Mesenchymal stem cell (in vitro differentiated cells and primary cell): ENCODE results near the gene KDM4B.

ENCODE experiments used
- DNase-seq: peaks from one replicate; pipeline ENCODE4 v3.0.0-alpha.2; 2013
- H2AFZ ChIP-seq: one replicate; pipeline ENCODE4 v1.6.1; 2013; ENCODE audit warnings: low read depth, mild to moderate bottlenecking, control low read depth, inconsistent platforms, low read length, moderate library complexity
- H2AK5ac ChIP-seq: 2 replicates; pipeline ENCODE4 v1.6.1; 2013; ENCODE audit warnings: low read length, moderate library complexity, mild to moderate bottlenecking, inconsistent platforms; ENCODE audit not compliant: severe bottlenecking
- H2BK120ac ChIP-seq: one replicate; pipeline ENCODE4 v1.6.1; 2013; ENCODE audit warnings: low read depth, mild to moderate bottlenecking, inconsistent platforms, low read length, moderate library complexity
- H2BK12ac ChIP-seq, 2 experiments: one replicate each; pipeline ENCODE4 v1.6.1; 2013; ENCODE audit warnings: inconsistent platforms in 2 of 2, low read length in 2 of 2, mild to moderate bottlenecking in 2 of 2, moderate library complexity in 2 of 2, control low read depth in 1 of 2
- H2BK15ac ChIP-seq: one replicate; pipeline ENCODE4 v1.6.1; 2013; ENCODE audit warnings: mild to moderate bottlenecking, low read depth, inconsistent platforms; ENCODE audit not compliant: poor library complexity, severe bottlenecking
- H2BK5ac ChIP-seq: 2 replicates; pipeline ENCODE4 v1.6.1; 2013; ENCODE audit warnings: low read depth, mild to moderate bottlenecking, low read length, control low read depth, inconsistent platforms; ENCODE audit not compliant: poor library complexity, severe bottlenecking
- H3K14ac ChIP-seq, 2 experiments: one replicate each; pipeline ENCODE4 v1.6.1; 2013; ENCODE audit warnings: inconsistent platforms in 2 of 2, low read length in 2 of 2, control low read depth in 1 of 2, mild to moderate bottlenecking in 1 of 2, moderate library complexity in 1 of 2
- H3K18ac ChIP-seq, 2 experiments: one replicate each; pipeline ENCODE4 v1.6.1; 2013; ENCODE audit warnings: inconsistent platforms in 2 of 2, low read length in 2 of 2, control low read depth in 1 of 2, low read depth in 1 of 2, mild to moderate bottlenecking in 1 of 2
- H3K23ac ChIP-seq, 2 experiments: one replicate each; pipeline ENCODE4 v1.6.1; 2013; ENCODE audit warnings: inconsistent platforms in 2 of 2, low read length in 2 of 2, mild to moderate bottlenecking in 2 of 2, moderate library complexity in 2 of 2, control low read depth in 1 of 2
- H3K27ac ChIP-seq: 2 replicates; pipeline ENCODE4 v1.5.1; 2013; ENCODE audit warnings: mild to moderate bottlenecking, moderate library complexity, low read length, control low read depth, inconsistent platforms; ENCODE audit not compliant: poor library complexity, severe bottlenecking
- H3K27me3 ChIP-seq, 2 experiments: 2 replicates each; pipeline versions ENCODE4 v1.6.1 to v1.7.0; 2013; ENCODE audit warnings: low read length in 2 of 2, mild to moderate bottlenecking in 2 of 2, moderate library complexity in 2 of 2, control low read depth in 1 of 2, inconsistent platforms in 1 of 2; ENCODE audit not compliant: control insufficient read depth in 1 of 2, insufficient read depth in 1 of 2
- H3K36me3 ChIP-seq, 2 experiments: 2 replicates each; pipeline versions ENCODE4 v1.6.1 to v1.7.0; 2013; ENCODE audit warnings: low read length in 2 of 2, control low read depth in 1 of 2, inconsistent platforms in 1 of 2, low read depth in 1 of 2, mild to moderate bottlenecking in 1 of 2; ENCODE audit not compliant: insufficient read depth in 2 of 2, control insufficient read depth in 1 of 2
- H3K4ac ChIP-seq, 2 experiments: one replicate each; pipeline ENCODE4 v1.6.1; 2013; ENCODE audit warnings: inconsistent platforms in 2 of 2, low read length in 2 of 2, mild to moderate bottlenecking in 2 of 2, moderate library complexity in 2 of 2, control low read depth in 1 of 2, low read depth in 1 of 2
- H3K4me1 ChIP-seq: 2 replicates; pipeline ENCODE4 v1.6.1; 2013; ENCODE audit warnings: low read depth, low read length, control low read depth; ENCODE audit not compliant: control insufficient read depth, insufficient read depth
- H3K4me2 ChIP-seq: 2 replicates; pipeline ENCODE4 v1.6.1; 2013; ENCODE audit warnings: low read length, mild to moderate bottlenecking, inconsistent platforms; ENCODE audit not compliant: poor library complexity, severe bottlenecking
- H3K4me3 ChIP-seq, 2 experiments: 2 replicates each; pipeline versions ENCODE4 v1.5.1 to v1.7.0; 2013; ENCODE audit warnings: low read length in 2 of 2, mild to moderate bottlenecking in 2 of 2, control low read depth in 1 of 2, low read depth in 1 of 2; ENCODE audit not compliant: insufficient read depth in 1 of 2
- H3K79me1 ChIP-seq: replicated peaks from 2 replicates; pipeline ENCODE4 v1.6.1; 2013; ENCODE audit warnings: mild to moderate bottlenecking, control low read depth, low read length, inconsistent platforms; ENCODE audit not compliant: poor library complexity, severe bottlenecking
- H3K9ac ChIP-seq: 2 replicates; pipeline ENCODE4 v1.7.0; 2013; ENCODE audit warnings: mild to moderate bottlenecking, low read length, moderate library complexity
- H3K9me3 ChIP-seq: 2 replicates; pipeline ENCODE4 v1.7.0; 2013; ENCODE audit warnings: mild to moderate bottlenecking, low read length; ENCODE audit not compliant: control insufficient read depth
- H4K8ac ChIP-seq: one replicate; pipeline ENCODE4 v1.6.1; 2013; ENCODE audit warnings: inconsistent platforms, mild to moderate bottlenecking, low read length, moderate library complexity
- H4K91ac ChIP-seq: one replicate; pipeline ENCODE4 v1.6.1; 2013; ENCODE audit warnings: mild to moderate bottlenecking, low read length, inconsistent platforms
- WGBS: methylation state at CpG from one replicate; pipeline ENCODE4 v1.1.7; 2013; ENCODE audit warnings: mixed read lengths; 5-methylcytosine and 5-hydroxymethylcytosine counted together

Gene KDM4B

DNA sequence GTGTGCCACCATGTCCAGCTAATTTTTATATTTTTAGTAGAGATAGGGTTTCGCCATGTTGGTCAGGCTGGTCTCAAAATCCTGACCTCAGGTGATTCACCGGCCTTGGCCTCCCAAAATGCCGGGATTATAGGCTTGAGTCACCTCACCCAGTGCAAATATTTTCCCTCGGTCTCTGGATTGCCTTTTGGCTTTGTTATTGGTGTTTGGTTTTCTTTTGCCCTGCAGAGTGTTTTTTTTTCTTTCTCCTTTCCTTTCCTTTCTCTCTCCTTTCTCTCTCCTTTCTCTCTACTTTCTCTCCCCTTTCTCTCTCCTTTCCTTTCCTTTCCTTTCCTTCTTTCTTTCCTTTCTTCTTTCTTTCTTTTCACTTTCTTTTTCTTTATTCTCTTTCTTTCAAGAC lies 33.2 kb downstream of the KDM4B start:
- H3K4me2 ChIP-seq = no peak overlapping the region
- H3K4ac ChIP-seq = no peak overlapping the region
- H3K9me3 ChIP-seq = no peaks in the 10 kb centered on the region
- 74% methylated on average over 2 of the region's 4 CpGs for WGBS
- H3K4me3 ChIP-seq = peak overlapping the region in 1 of 2 experiments; percentile 40
- no peak overlapping the region for H2BK15ac ChIP-seq
- DNase-seq = peak; percentile 33
- H4K8ac ChIP-seq = no peak overlapping the region
- peaks cover 33% of the 10 kb centered on the region for H3K4me1 ChIP-seq
- H2AK5ac ChIP-seq = no peak overlapping the region
- H2BK5ac ChIP-seq = no peak overlapping the region
- H2AFZ ChIP-seq = no peak overlapping the region
- H3K36me3 ChIP-seq = peaks cover 18 to 55% of the 10 kb centered on the region in 2 experiments
- no peak overlapping the region for H2BK120ac ChIP-seq
- no peak overlapping the region for H3K23ac ChIP-seq
- H3K18ac ChIP-seq = no peak overlapping the region
- no peak overlapping the region for H4K91ac ChIP-seq
- no peak overlapping the region for H3K14ac ChIP-seq
- no peaks in the 10 kb centered on the region for H3K27me3 ChIP-seq
- peaks cover 40% of the 10 kb centered on the region for H3K79me1 ChIP-seq
- H3K27ac ChIP-seq = no peak overlapping the region
- no peak overlapping the region for H2BK12ac ChIP-seq
- H3K9ac ChIP-seq = peak overlapping the region; percentile 67

GRCh38 chr19:5003781-5004180 lies 34.9 kb downstream of the KDM4B start:
- DNase-seq = no peak
- WGBS = 94% methylated on average over 18 of the region's 18 CpGs

DNA sequence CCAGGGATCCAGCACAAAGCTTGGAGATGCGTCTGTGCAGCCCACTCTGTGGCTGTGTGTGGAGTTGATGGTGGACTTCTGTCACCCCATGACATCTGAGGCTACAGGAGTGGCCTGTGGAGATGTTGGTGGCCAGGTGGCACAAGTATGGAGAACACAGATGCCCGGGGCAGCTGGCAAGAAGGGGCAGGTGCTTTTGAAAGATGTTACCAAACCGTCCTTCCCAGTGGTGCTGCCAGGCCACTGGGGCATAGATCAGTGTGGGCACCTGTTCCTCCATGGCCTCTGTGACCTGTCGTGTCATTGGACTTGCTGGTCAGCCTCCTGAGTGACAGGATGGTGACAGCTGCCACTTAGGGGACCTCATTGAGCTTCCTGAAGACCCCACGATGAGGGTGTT lies 36.2 kb downstream of the KDM4B start:
- no peak overlapping the region for H2BK120ac ChIP-seq
- H3K14ac ChIP-seq = no peak overlapping the region
- no peak overlapping the region for H2AFZ ChIP-seq
- no peak for DNase-seq
- H3K27me3 ChIP-seq = no peaks in the 10 kb centered on the region
- no peak overlapping the region for H4K91ac ChIP-seq
- H3K9ac ChIP-seq = no peak overlapping the region
- H2BK12ac ChIP-seq = no peak overlapping the region
- H3K27ac ChIP-seq = no peak overlapping the region
- H3K4me1 ChIP-seq = peaks cover 29% of the 10 kb centered on the region
- no peak overlapping the region for H2AK5ac ChIP-seq
- no peak overlapping the region for H3K4ac ChIP-seq
- H2BK15ac ChIP-seq = no peak overlapping the region
- H3K9me3 ChIP-seq = no peaks in the 10 kb centered on the region
- no peak overlapping the region for H4K8ac ChIP-seq
- H3K36me3 ChIP-seq = peaks cover 0 to 39% of the 10 kb centered on the region in 2 experiments
- H2BK5ac ChIP-seq = no peak overlapping the region
- no peak overlapping the region for H3K23ac ChIP-seq
- peaks cover 33% of the 10 kb centered on the region for H3K79me1 ChIP-seq
- WGBS = 97% methylated on average over 5 of the region's 5 CpGs
- no peak overlapping the region for H3K4me3 ChIP-seq
- no peak overlapping the region for H3K4me2 ChIP-seq
- no peak overlapping the region for H3K18ac ChIP-seq

More at GRCh38 chr19:5003781-5004180, 34.9 kb downstream of the KDM4B start:
- no peak overlapping the region for H3K9ac ChIP-seq
- no peak overlapping the region for H3K18ac ChIP-seq
- no peaks in the 10 kb centered on the region for H3K9me3 ChIP-seq
- peaks cover 31% of the 10 kb centered on the region for H3K79me1 ChIP-seq
- H3K27me3 ChIP-seq = no peaks in the 10 kb centered on the region
- H3K23ac ChIP-seq = no peak overlapping the region
- no peak overlapping the region for H3K4me3 ChIP-seq
- H3K27ac ChIP-seq = no peak overlapping the region
- no peak overlapping the region for H2BK5ac ChIP-seq
- H3K4ac ChIP-seq = no peak overlapping the region
- no peak overlapping the region for H2AK5ac ChIP-seq
- no peak overlapping the region for H3K4me2 ChIP-seq
- no peak overlapping the region for H2BK15ac ChIP-seq
- H2BK12ac ChIP-seq = no peak overlapping the region
- H3K4me1 ChIP-seq = peaks cover 29% of the 10 kb centered on the region
- peaks cover 3 to 42% of the 10 kb centered on the region in 2 experiments for H3K36me3 ChIP-seq
- no peak overlapping the region for H3K14ac ChIP-seq
- H2AFZ ChIP-seq = no peak overlapping the region
- H4K8ac ChIP-seq = no peak overlapping the region
- no peak overlapping the region for H2BK120ac ChIP-seq
- H4K91ac ChIP-seq = no peak overlapping the region

DNA sequence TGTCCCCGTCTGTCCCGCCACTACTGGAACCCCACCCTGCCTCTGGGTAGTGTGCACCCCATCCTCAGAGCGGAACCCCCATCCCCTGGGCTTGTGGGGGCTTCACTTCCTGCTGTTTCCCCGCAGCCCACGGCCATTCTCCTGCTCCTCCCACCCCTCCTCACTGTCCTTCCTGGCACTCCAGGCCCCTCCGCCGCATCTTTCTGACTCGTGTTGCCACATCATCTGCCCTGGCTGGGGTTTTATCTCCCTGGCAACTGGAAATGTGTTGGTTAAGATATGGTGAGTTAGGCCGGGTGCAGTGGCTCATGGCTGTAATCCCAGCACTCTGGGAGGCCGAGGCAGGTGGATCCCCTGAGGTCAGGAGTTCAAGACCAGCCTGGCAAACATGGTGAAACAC lies 37.3 kb downstream of the KDM4B start:
- H3K27me3 ChIP-seq = no peaks in the 10 kb centered on the region
- H3K14ac ChIP-seq = no peak overlapping the region
- H4K8ac ChIP-seq = no peak overlapping the region
- no peak overlapping the region for H2AK5ac ChIP-seq
- H3K4me3 ChIP-seq = no peak overlapping the region
- no peak overlapping the region for H2AFZ ChIP-seq
- no peak overlapping the region for H3K27ac ChIP-seq
- no peaks in the 10 kb centered on the region for H3K9me3 ChIP-seq
- H3K4ac ChIP-seq = no peak overlapping the region
- no peak overlapping the region for H3K23ac ChIP-seq
- DNase-seq = peak; percentile 17
- H2BK12ac ChIP-seq = no peak overlapping the region
- H4K91ac ChIP-seq = no peak overlapping the region
- no peak overlapping the region for H2BK15ac ChIP-seq
- peaks cover 4 to 36% of the 10 kb centered on the region in 2 experiments for H3K36me3 ChIP-seq
- WGBS = 91% methylated on average over 10 of the region's 10 CpGs
- H3K18ac ChIP-seq = no peak overlapping the region
- H2BK5ac ChIP-seq = no peak overlapping the region
- peaks cover 29% of the 10 kb centered on the region for H3K4me1 ChIP-seq
- peaks cover 32% of the 10 kb centered on the region for H3K79me1 ChIP-seq
- no peak overlapping the region for H3K4me2 ChIP-seq
- H2BK120ac ChIP-seq = no peak overlapping the region
- no peak overlapping the region for H3K9ac ChIP-seq
